IMR-90 (cell line): ENCODE results near the gene AXDND1. TPM values are rescaled to one million over a fixed set of nuclear protein-coding genes. Genes with fewer than 3 reads are reported as not detected.
"Not testable (repeated sequence)": the region's sequence is repeated elsewhere in the genome, so short reads cannot be mapped to it uniquely, and the experiment has no call there.

Experiments used
- ATAC-seq: fragments of 200-7000 bp; cut with Tn5 transposase; 2 replicates; pipeline ENCODE4 v1.9.1; 2020; ENCODE audit warnings: low read depth, mild to moderate bottlenecking, moderate library complexity
- BruUV-seq: library from RNA; stranded (reverse); fragments of 400-500 nt; replicated peaks from 2 replicates; lab custom pipeline; 2021; lab: Mats Ljungman, UMichigan
- CTCF ChIA-PET: fragments of 300-600 bp; formaldehyde crosslinking; extraction: SDS; loops from one replicate; lab custom pipeline; 2021; ENCODE audit warnings: antibody characterized with exemption; lab: Yijun Ruan, JAX
- POLR2A ChIA-PET: fragments of 300-600 bp; sonication (Branson Sonifier 250); formaldehyde crosslinking; loops from one replicate; lab custom pipeline; 2022; ENCODE audit warnings: antibody characterized with exemption; ENCODE audit not compliant: unreplicated experiment; lab: Charles Lee
- DNase-seq: peaks from one replicate; pipeline ENCODE4 v3.0.0; 2013
- H2AFZ ChIP-seq: replicated peaks from 2 replicates; pipeline ENCODE3; 2013; ENCODE audit warnings: low read length, mild to moderate bottlenecking; ENCODE audit not compliant: poor library complexity
- H2AK5ac ChIP-seq: 2 replicates; pipeline ENCODE4 v1.6.1; 2013; ENCODE audit warnings: low read depth, low read length, inconsistent platforms
- H2AK9ac ChIP-seq: replicated peaks from 2 replicates; pipeline ENCODE3; 2013; ENCODE audit warnings: mild to moderate bottlenecking, low read depth, low read length, moderate library complexity; ENCODE audit not compliant: poor library complexity
- H2BK120ac ChIP-seq: 2 replicates; pipeline ENCODE4 v1.6.1; 2013; ENCODE audit warnings: low read depth, low read length, inconsistent platforms
- H2BK15ac ChIP-seq: 3 replicates; pipeline ENCODE4 v1.6.1; 2013; ENCODE audit warnings: low read depth, low read length, inconsistent platforms
- H2BK20ac ChIP-seq: 2 replicates; pipeline ENCODE4 v1.6.1; 2013; ENCODE audit warnings: low read depth, mild to moderate bottlenecking, inconsistent platforms, low read length, moderate library complexity
- H2BK5ac ChIP-seq: 2 replicates; pipeline ENCODE4 v1.6.1; 2013; ENCODE audit warnings: mild to moderate bottlenecking, low read depth, low read length, inconsistent platforms; ENCODE audit not compliant: poor library complexity, severe bottlenecking
- H3K14ac ChIP-seq: replicated peaks from 2 replicates; pipeline ENCODE4 v1.6.1; 2013; ENCODE audit warnings: low read depth, low read length, inconsistent platforms
- H3K18ac ChIP-seq: 2 replicates; pipeline ENCODE4 v1.6.1; 2013; ENCODE audit warnings: low read depth, low read length, control low read depth
- H3K23ac ChIP-seq: 2 replicates; pipeline ENCODE4 v1.6.1; 2013; ENCODE audit warnings: low read depth, low read length, inconsistent platforms
- H3K27ac ChIP-seq: 2 replicates; pipeline ENCODE4 v1.5.1; 2013; ENCODE audit warnings: mild to moderate bottlenecking, control low read depth, low read length; ENCODE audit not compliant: insufficient read depth
- H3K27me3 ChIP-seq: 2 replicates; pipeline ENCODE4 v1.6.1; 2013; ENCODE audit warnings: low read length; ENCODE audit not compliant: control insufficient read depth, insufficient read depth
- H3K36me3 ChIP-seq: 2 replicates; pipeline ENCODE4 v1.6.1; 2013; ENCODE audit warnings: low read length, mixed read lengths; ENCODE audit not compliant: control insufficient read depth, insufficient read depth
- H3K4ac ChIP-seq: 2 replicates; pipeline ENCODE4 v1.6.1; 2013; ENCODE audit warnings: low read depth, low read length, inconsistent platforms
- H3K4me1 ChIP-seq: 2 replicates; pipeline ENCODE4 v1.6.1; 2013; ENCODE audit warnings: low read length, mixed read lengths; ENCODE audit not compliant: control insufficient read depth, insufficient read depth
- H3K4me2 ChIP-seq: 2 replicates; pipeline ENCODE4 v1.6.1; 2013; ENCODE audit warnings: low read depth, mild to moderate bottlenecking, control low read depth, low read length, moderate library complexity
- H3K4me3 ChIP-seq: 2 replicates; pipeline ENCODE4 v1.5.1; 2013; ENCODE audit warnings: low read depth, mild to moderate bottlenecking, control low read depth, low read length, moderate library complexity; ENCODE audit not compliant: insufficient read depth
- H3K56ac ChIP-seq: 2 replicates; pipeline ENCODE4 v1.6.1; 2013; ENCODE audit warnings: low read length, inconsistent platforms; ENCODE audit not compliant: insufficient read depth; ENCODE audit errors: extremely low read depth
- H3K79me1 ChIP-seq, 2 experiments: 2 replicates each; pipeline ENCODE4 v1.6.1; 2013; ENCODE audit warnings: low read length in 2 of 2, inconsistent platforms in 1 of 2, low read depth in 1 of 2
- H3K9ac ChIP-seq: 2 replicates; pipeline ENCODE4 v1.6.1; 2013; ENCODE audit warnings: low read depth, low read length, control low read depth
- H3K9me1 ChIP-seq: 2 replicates; pipeline ENCODE4 v1.6.1; 2013; ENCODE audit warnings: low read length, inconsistent platforms; ENCODE audit not compliant: insufficient read depth
- H3K9me3 ChIP-seq: 2 replicates; pipeline ENCODE4 v1.6.1; 2013; ENCODE audit warnings: low read length; ENCODE audit not compliant: control insufficient read depth, insufficient read depth
- H4K20me1 ChIP-seq: 2 replicates; pipeline ENCODE4 v1.6.1; 2013; ENCODE audit warnings: low read length, inconsistent platforms; ENCODE audit not compliant: insufficient read depth
- H4K5ac ChIP-seq: 2 replicates; pipeline ENCODE4 v1.6.1; 2013; ENCODE audit warnings: mild to moderate bottlenecking, low read depth, low read length, control low read depth
- H4K8ac ChIP-seq, 2 experiments: 2 replicates each; pipeline ENCODE4 v1.6.1; 2013; ENCODE audit warnings: low read depth in 2 of 2, low read length in 2 of 2, control low read depth in 1 of 2, inconsistent platforms in 1 of 2
- H4K91ac ChIP-seq: 2 replicates; pipeline ENCODE4 v1.6.1; 2013; ENCODE audit warnings: low read depth, low read length, inconsistent platforms; ENCODE audit not compliant: insufficient read depth
- WGBS, 2 experiments: methylation state at CpG; one replicate each; pipeline versions ENCODE4 v1.1.5 to v1.1.7; 2013; ENCODE audit warnings: missing lambda C conversion rate in 2 of 2; ENCODE audit not compliant: insufficient read length in 1 of 2; ENCODE audit errors: extremely low coverage in 2 of 2; 5-methylcytosine and 5-hydroxymethylcytosine counted together
- dilution Hi-C: fragments of 300-500 bp; cut with HindIII; formaldehyde crosslinking; loops from one replicate; pipeline ENCODE4 v1.14.3; 2018; ENCODE audit warnings: low sequenced_read_pairs; ENCODE audit not compliant: unreplicated experiment
- in situ Hi-C: fragments of 300-500 bp; cut with MboI; formaldehyde crosslinking; loops from 3 replicates; pipeline ENCODE4 v1.14.3; 2019; ENCODE audit warnings: low sequenced_read_pairs, inconsistent platforms, mixed read lengths
- intact Hi-C: fragments of 100-400 bp; cut with micrococcal nuclease; formaldehyde crosslinking; loops from 2 replicates; pipeline ENCODE4 v1.10.0; 2022
- polyA plus RNA-seq, 3 experiments: library from polyadenylated mRNA; depleted of rRNA; stranded (reverse); fragments of >200 nt; gene quantifications; 2 replicates each; pipeline ENCODE4 v1.2.3, GENCODE V29; 2012; ENCODE audit warnings: low replicate concordance in 1 of 3
- total RNA-seq: library from RNA; depleted of rRNA; stranded (reverse); fragments of >200 nt; gene quantifications from 2 replicates; pipeline ENCODE4 v1.2.3, GENCODE V29; 2012

The AXDND1 gene
- total and polyA plus RNA-seq, 2 of the 4 experiments (the other 2 are of a cell fraction), result not detected

GRCh38 chr1:179418706-179419105 lies 52.9 kb downstream of the AXDND1 start:
- CTCF ChIA-PET, H4K8ac ChIP-seq, H3K18ac ChIP-seq, H2BK120ac ChIP-seq, H2BK5ac ChIP-seq, ATAC-seq, H3K4me1 ChIP-seq, H3K56ac ChIP-seq, BruUV-seq, H4K91ac ChIP-seq, intact Hi-C loops, H4K5ac ChIP-seq, H2BK20ac ChIP-seq, H2AFZ ChIP-seq, dilution Hi-C loops, H3K9me3 ChIP-seq, H3K9ac ChIP-seq, H4K20me1 ChIP-seq, H3K23ac ChIP-seq, H3K79me1 ChIP-seq, H3K4me3 ChIP-seq, in situ Hi-C loops, H2AK5ac ChIP-seq, H3K4ac ChIP-seq, H3K27ac ChIP-seq, H3K9me1 ChIP-seq, H3K14ac ChIP-seq, H3K4me2 ChIP-seq, H3K36me3 ChIP-seq, DNase-seq, H3K27me3 ChIP-seq, H2AK9ac ChIP-seq, POLR2A ChIA-PET, H2BK15ac ChIP-seq: not testable (repeated sequence)
- no CpG with 5 or more reads among the region's 32 CpGs for WGBS, 2 experiments
